ENCODE measurements around the gene NDUFA1. TPM values are rescaled to one million over a fixed set of nuclear protein-coding genes. Genes with fewer than 3 reads are reported as not detected.
"Not testable (repeated sequence)": the region's sequence is repeated elsewhere in the genome, so short reads cannot be mapped to it uniquely, and the experiment has no call there.

NDUFA1 gene
- total RNA-seq, 1 donor from 2014 or later: 51.3 TPM

DNA sequence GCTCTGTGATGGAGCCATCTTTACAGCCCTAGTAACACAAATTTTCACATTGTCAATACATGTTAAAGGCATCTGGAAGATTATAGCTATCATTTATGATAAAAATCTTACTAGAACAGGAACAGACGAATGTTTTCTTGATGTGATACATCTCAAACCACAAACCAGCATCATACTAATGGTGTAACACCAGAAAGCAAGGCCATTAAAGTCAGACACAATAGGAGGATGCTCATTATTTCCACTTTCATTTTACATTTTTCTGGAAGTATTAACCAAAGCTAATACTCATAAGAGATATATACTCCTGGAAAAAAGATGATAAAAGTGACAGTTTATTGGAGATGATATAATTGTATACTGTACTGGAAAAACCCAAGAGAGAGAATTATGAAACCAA, 29.3 kb downstream of the NDUFA1 start:
- no peak for DNase-seq

DNA sequence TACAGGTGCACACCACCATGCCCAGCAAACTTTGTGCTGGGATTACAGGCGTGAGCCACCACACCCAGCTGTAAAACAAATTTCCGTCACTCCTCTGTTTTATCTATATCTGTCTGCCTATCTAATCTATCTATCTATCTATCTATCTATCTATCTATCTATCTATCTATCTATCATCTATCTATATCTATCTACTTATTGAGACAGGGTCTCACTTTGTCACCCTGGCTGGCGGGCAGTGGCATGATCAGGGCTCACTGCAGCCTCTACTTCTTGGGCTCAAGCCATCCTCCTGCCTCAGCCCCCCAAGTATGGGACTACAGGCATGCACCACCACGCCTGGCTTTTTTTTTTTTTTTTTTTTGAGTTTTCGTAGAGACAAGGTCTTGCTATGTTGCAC, 44.7 kb downstream of the NDUFA1 start:
- DNase-seq: no peak

DNA sequence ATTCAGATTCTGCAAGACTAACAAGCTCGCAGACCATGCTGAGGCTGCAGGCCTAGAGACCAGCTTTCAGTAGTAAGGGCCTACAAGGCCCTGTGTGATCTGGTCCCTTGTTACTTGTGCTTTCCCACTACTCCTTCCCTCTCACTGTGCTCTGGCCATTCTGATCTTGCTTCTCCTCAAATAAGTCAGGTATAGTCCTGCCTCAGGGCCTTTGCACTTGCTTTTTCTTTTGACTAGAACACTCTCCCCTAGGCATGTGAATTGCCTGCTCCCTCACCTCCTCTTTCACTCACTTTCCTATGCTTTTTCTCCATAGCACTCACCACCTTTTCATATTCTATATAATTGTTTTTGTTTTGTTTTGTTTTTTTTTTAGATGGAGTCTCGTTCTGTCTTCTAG, 46.2 kb downstream of the NDUFA1 start:
- no peak for DNase-seq

DNA sequence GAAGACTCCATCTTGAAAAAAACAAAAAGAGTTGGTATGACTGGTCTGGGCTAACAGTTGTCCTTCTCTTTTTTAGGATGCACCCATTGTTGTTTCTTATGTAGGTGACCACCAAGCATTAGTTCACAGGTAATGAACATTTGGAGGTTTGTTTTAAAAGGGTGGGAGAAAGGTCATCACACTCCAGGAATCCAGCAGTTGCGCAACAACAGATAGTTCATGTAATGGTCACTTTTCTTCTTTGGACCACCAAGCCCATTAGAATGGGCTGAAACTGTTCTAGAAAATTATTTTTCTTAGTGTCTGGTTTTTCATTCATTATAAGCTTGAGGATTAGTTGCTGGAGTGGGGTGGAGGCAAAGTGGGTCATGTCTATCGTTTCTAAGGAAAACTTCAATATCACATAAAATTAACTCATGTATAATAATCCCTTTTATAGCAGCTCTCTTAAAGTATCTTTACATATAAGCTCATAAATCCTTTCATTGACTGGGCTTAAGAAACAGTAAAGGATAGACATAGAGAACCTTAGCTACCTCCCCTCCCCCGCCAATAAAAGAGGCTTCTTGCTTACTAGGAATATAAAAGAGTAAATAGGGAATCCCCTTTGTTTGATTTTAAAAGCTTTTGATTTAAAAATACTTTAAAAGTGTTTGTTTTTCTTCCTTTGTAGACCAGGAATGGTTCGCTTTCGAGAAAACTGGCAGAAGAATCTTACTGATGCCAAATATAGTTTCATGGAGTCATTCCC, 48.4 kb downstream of the NDUFA1 start:
- no peak for DNase-seq

DNA sequence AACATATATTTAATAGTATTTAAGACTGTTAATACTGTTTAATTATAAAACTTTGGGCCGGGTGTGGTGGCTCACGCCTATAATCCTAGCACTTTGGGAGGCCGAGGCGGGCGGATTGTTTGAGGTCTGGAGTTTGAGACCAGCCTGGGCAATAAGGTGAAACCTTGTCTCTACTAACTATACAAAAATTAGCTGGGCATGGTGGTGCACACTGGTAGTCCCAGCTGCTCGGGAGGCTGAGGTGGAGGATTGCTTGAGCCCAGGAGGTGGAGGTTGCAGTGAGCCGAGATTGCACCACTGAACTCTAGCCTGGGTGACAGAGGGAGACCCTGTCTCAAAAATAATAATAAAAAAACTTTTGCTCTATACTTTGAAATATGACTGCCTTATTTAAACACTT, 50.8 kb downstream of the NDUFA1 start:
- DNase-seq: not testable (repeated sequence)

Other genes starting within 250 kb of the NDUFA1 start
- gene SEPTIN6, start 178.7 kb upstream of the NDUFA1 start, total RNA-seq: 17.2 TPM
- 0.79 TPM for gene SOWAHD, start 113.2 kb upstream of the NDUFA1 start, total RNA-seq
- gene RPL39, start 80.2 kb upstream of the NDUFA1 start, total RNA-seq: 2,477 TPM
- 4.6 TPM for gene UPF3B, start 18.9 kb upstream of the NDUFA1 start, total RNA-seq
- gene RNF113A, start 99 bp upstream of the NDUFA1 start, total RNA-seq: 9.0 TPM
- not detected for gene AKAP14, start 24.1 kb downstream of the NDUFA1 start, total RNA-seq
- gene NKAP, start 71.9 kb downstream of the NDUFA1 start, total RNA-seq: 6.6 TPM
- not detected for gene RHOXF2B, start 205.9 kb downstream of the NDUFA1 start, total RNA-seq
- gene RHOXF1, start 244.1 kb downstream of the NDUFA1 start, total RNA-seq: not detected

All from skin of body (tissue), 2 donors.